Measurements from ENCODE around the gene S100G.
"Not testable (repeated sequence)": the region's sequence is repeated elsewhere in the genome, so short reads cannot be mapped to it uniquely, and the experiment has no call there.

The S100G gene, protein sequence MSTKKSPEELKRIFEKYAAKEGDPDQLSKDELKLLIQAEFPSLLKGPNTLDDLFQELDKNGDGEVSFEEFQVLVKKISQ

GRCh38 chrX:16649858-16650257 is at the start of gene S100G:
TSS of gene S100G (plus strand) at chrX:16650158. CDS start at chrX:16651007, 849 bp downstream.
- no peak for DNase-seq

GRCh38 chrX:16601885-16602284 is 48.1 kb upstream of the S100G start:
- DNase-seq = no peak

DNA sequence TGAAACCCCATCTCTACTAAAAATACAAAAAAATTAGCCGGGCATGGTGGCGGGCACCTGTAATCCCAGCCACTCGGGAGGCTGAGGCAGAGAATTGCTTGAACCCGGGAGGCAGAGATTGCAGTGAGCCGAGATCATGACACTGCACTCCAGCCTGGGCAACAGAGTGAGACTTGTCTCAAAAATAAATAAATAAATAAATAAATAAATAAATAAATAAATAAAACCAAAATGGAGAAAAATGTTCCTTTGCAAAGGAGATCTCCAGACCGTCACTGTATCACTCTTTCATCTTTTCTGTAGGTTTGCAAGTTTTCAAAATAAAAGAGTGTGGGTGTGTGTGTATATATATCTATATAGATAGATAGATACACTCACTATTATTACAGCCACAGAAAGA is 46.7 kb upstream of the S100G start:
- DNase-seq = not testable (repeated sequence)

DNA sequence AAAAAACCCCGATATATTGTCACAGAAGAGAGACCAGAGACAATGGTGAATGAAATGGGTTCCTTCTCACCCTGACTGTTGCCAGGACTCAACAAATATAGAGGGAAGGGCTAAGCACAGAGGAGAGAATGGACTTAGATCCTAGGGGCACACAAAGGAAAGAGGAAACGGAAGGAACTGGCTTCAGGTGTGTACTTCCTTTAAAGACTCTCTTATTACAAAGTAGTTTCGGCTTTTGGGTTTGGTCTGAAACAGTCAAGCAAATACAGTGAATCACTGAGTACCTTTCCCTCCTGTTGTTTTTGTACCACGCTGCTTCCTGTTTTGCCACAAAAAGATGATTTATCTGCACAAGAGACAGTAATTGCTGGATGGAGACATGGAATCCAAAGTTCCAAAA is 46.1 kb upstream of the S100G start:
- DNase-seq = no peak

DNA sequence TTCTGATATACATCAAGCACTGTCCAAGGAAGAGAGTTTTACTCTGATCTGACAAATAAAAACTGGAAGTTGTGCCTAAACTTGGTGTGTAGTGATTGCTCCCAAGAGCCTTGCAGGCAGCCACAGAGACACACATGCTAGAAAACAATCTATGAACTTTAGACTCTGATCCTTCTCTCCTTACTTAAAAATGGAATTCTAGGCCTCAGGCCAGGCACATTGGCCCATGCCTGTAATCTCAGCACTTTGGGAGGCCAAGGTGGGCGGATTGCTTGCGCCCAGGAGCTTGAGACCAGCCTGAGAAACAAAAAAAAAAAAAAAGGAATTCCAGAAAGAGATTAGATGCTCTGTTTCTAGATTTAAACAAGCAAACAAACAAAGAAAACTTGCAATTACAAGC is 45.6 kb upstream of the S100G start:
- DNase-seq = no peak

DNA sequence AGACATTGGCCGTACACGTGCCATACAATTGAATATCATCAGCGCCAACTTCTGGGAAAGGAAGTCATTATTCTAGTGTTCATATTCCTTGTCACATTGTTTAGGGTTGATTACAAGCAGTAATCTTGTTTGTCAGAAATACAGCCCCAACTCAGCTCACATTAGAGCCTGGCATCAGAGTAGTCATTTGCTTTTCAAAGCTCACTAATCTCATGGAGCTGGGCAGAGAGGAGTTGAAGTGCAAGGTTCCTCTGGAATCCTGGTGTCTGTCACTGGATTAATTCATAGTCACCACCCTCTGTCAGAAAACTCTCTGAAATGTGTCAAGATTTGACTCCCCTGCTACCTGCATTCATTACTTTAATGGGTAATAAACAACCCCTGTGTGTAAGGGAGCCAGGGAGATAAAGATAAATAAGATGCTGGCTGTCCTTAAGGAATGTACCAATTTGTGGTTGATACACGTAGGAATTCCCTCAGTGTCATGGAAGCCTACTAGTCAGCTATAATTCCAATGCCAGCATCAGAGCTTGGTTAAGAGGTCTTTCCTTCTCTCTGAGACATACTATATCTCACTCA is 43.7 kb upstream of the S100G start:
- no peak for DNase-seq

- no peak for DNase-seq
These were observed 39.8 kb upstream of the S100G start for GRCh38 chrX:16610121-16610621.

DNA sequence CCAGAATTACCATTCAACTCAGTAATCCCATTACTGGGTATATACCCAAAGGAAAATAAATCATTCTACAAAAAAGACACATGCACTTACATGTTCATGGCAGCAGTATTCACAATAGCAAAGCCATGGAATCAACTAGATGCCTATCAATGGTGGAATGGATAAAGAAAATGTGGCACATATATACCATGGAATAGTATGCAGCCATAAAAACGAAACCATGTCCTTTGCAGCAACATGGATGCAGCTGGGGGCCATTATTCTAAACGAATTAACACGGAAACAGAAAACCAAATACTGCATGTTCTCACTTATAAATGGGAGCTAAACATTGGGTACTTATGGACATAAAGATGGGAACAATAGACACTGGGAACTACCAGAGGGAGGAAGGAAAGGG is 39.3 kb upstream of the S100G start:
- DNase-seq = not testable (repeated sequence)

- no peak for DNase-seq
These were observed 37.6 kb upstream of the S100G start for GRCh38 chrX:16612257-16612897.

DNA sequence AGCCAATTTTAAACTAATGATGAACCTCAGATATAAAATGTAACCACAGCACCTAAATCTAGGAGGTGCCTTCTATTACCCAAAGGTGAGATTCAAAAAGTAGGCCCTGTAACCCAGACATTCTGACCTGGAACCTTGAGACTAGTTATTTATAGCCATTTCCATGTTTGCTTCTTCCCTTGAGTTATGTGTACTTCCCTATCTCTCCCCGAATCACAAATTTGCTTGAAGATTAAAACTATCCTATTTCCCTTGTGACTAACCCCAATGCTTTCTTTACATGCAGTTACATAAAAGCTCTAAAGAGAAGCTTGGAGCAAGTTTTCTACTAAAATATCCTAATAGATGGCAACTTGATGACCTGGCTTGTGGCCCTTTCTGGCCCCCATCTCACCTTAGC is 32.6 kb upstream of the S100G start:
- no peak for DNase-seq

DNA sequence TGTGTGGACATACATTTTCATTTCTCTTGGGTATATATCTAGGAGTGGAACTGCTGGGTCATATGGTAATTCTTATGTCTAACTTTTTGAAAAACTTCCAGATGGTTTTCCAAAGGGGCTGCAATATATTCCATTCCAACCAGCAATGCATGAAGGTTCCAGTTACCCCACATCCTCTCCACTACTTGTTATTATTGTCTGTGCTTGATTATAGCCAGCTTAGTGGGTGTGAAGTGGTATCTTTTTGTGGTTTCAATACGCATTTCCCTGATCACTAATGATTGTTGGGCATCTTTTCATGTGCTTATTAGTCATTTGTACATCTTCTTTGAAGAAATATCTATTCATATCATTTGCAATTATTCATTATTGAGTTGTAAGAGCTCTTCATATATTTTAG is 31.5 kb upstream of the S100G start:
- no peak for DNase-seq

DNA sequence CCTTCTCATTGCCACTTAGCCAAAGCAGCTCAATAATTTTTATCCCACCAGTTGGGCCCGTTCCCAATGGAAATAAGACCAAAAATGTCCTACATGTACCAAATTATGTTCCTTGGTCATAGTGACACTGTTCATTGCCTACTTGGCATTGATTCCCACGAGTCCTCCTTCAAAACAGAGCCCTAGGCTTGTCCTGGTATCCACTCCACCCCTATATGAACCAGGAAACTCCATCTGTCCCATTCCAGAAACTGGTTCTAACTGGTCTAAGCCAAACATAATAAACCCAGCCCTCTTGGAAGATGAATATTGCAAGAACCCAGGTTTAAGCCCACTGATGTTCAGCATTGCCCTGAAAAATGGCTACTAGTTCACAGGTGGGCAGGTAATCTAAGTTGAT is 30.9 kb upstream of the S100G start:
- no peak for DNase-seq

DNA sequence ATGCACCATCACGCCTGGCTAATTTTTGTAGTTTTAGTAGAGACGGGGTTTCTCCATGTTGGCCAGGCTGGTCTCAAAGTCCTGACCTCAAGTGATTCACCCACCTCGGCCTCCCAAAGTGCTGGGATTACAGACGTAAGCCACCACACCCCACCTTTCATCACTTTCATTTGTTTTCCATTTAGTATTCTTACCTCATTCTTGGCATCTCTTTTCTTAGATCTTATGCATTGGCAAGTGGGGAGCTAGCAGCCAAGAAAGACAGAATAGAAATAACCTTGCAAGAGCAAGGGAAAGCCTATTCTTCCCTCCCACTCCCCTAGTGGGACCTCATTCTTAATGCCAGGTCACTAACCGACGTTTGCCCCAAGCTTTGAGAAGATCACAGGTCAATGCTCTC is 21.4 kb upstream of the S100G start:
- DNase-seq = not testable (repeated sequence)

GRCh38 chrX:16628946-16629595 is 20.9 kb upstream of the S100G start:
- DNase-seq = no peak

- no peak for DNase-seq
These were observed 20.0 kb upstream of the S100G start for GRCh38 chrX:16629909-16630308.

DNA sequence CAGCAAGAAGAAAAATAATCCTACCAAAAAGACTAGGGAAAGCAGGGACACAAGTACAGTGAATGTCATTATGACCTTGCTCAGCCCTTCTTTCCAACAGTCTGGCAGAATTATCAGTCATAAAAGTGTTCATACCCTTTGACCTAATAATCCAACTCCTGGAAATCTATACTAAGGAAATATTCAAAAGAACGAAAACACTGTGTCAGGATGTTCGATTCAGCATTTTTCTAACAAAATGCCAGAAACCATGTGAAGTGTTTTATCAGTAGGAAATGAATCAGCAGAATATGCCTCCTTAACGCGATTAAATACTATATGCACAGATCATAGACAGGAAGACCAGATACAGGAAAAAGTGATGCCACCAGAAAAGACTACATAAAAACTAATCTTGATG is 16.2 kb upstream of the S100G start:
- DNase-seq = no peak

GRCh38 chrX:16635040-16635439 is 14.9 kb upstream of the S100G start:
- DNase-seq = no peak

DNA sequence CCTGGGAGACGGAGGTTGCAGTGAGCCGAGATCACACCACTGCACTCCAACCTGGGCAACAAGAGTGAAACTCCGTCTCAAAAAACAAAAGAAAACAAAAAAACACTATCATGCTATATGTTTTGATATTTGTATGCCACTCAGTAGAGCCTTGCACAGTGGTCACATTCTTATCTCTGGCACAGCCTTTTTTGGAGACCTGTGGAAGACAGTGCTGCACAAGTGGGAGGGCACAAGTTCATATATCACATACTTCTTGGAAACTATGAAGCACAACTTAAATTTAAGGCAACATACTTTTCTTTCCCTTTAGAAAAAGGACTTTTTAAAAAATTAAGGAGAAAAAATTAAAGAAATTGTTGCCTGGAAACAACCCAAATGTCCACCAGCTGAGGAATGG is 14.4 kb upstream of the S100G start:
- DNase-seq = no peak

- no peak for DNase-seq
These were observed 11.4 kb upstream of the S100G start for GRCh38 chrX:16638533-16638932.

DNA sequence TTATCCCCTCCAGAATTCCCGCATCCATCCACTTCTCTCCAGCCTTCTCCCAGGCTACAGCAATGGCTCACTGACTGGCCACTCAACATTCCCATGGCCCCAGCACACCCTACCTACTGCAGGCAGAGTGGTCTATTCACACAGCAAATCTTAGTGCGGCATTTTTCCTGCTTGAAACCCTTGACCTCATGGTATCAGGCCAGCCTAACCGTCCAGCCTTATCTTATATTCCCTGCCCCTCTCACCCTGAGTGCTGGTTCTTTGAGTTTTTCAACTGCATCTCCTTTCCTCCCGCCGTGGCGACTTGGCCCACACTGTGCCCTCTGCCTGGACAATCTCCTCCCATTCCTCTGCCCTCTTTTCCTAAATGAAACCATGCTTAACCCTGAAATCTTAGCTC is 10.0 kb upstream of the S100G start:
- no peak for DNase-seq

DNA sequence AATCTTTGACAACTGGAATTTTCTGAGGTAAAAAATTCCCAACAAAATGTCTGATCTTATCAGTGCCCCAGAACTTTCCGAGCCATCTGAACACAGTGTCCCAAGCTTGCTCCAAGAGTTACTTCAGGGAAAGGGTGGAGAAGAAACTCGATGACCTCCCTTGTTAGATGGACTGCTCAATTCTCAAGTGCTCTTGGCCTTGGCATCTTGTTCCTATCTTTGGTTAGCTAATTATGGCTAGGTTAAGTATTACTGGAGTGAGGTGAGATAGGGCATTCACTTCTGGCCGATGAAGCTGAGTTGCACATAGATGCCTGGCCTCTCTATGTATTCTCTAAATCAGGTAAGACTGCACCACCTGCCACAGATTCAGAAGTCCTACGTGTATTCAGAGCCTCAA is 9.1 kb upstream of the S100G start:
- DNase-seq = no peak

DNA sequence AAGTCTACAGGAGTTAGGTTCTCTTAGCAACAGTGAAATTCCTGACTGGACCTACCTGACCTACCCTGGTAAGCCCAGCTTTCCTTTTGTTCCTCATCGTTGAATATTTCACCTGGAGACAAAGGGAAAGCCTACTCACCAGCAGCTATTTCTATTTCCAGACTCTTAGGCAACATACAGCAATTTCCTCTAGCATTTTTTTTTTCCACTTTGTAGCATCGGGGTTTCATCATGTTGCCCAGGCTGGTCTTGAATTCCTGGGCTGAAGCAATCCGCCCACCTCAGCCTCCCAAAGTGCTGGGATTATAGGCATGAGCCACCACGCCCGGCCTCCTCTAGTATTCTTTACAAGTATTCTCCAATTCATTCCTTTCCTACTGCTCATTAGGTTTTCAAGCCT is 6.8 kb upstream of the S100G start:
- DNase-seq = no peak

DNA sequence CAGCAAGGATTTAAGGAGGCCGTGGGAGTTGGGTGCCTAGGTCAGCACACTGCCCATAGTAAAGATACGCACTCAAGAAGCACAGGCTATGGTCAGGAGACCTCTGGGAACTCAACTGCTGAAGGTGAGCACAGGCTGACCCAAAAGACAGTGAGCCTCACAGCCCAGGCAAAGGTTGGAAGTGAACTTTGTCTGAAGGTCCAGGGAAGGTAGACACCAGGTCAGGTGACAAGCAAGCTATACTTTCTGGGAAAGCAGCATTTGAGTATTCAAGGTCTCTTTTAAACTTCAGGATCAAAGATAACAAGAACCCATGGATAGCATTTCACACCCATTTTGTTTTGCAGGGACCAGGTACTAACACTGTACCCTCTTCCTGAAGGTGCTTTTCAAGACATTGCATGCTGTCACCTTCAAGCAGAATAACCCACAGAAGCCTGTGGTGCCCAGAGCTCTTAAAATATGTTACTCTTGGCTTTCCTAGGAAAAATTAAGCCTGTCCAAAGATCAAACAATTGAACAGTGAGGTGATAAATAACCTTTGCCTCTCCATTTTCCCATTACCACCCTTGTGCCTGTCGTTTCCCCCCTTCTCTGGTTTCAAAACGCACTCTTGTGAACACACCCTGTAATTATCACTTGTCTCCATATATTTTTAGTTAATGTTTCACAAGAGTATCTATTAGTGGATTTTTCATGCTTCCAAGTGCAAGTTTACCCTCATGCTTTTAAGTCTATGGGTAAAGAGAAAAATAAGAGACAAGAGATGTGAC is 3.4 kb upstream of the S100G start:
- peak; percentile 6 for DNase-seq

All from NCI-H2107 (cell line).